Panc1 (cell line): ENCODE results near the gene ACYP2.

Source experiments
- CTCF ChIP-seq: fragments of 450-650 bp; IDR thresholded peaks from 2 replicates; pipeline ENCODE4 v1.5.1; 2017; ENCODE audit warnings: mild to moderate bottlenecking
- POLR2AphosphoS5 ChIP-seq: IDR thresholded peaks from 2 replicates; pipeline ENCODE4 v1.6.1; 2012; ENCODE audit warnings: mild to moderate bottlenecking, low read depth, low read length, moderate library complexity
- REST ChIP-seq, 2 experiments: IDR thresholded peaks; 2 replicates each; pipeline ENCODE4 v1.6.1; 2011 to 2012; ENCODE audit warnings: low read depth in 2 of 2, control low read depth in 1 of 2, low read length in 1 of 2, mild to moderate bottlenecking in 1 of 2, moderate library complexity in 1 of 2; ENCODE audit not compliant: insufficient read depth in 1 of 2
- TCF7L2 ChIP-seq: IDR thresholded peaks from 2 replicates; pipeline ENCODE4 v1.6.1; 2011; ENCODE audit warnings: mild to moderate bottlenecking, low read depth, low read length, inconsistent platforms

GRCh38 chr2:54196646-54197045, 81.2 kb downstream of the ACYP2 start:
- TF ChIP-seq CTCF (no peak), TCF7L2 (no peak), POLR2AphosphoS5 (no peak), REST (IDR thresholded peaks at IDR 0.05; ENCODE audit: insufficient read depth in 1 of 2, low read depth in 2 of 2, low read length in 1 of 2) (no peak)
